ENCODE data around the gene ANAPC16.

ANAPC16 gene

DNA sequence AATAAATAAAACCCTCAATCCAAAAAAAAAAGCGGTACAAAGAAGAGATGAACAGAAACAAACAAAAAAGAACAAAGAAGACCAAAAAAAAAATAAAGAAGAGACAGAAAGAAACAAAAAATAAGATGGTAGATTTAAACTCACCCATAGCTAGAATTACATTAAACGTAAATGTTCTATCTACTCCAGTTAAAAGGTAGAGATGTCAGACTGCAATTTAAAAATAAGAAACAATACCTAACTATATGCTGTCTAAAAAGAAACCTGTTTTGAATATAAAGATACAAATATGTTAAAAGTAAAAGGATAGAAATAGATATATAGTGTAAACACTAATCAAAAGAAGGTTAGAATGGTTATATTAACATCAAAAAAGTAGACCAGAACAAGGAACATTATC is 31.7 kb upstream of the ANAPC16 start:
- Histone ChIP-seq H3K36me3 (peaks cover 4% of the 10 kb centered on the region; the same call in 1 of the 2 replicates), H3K27ac (no peak overlapping the region), H3K27me3 (ENCODE audit: insufficient read depth, low read depth, severe bottlenecking) (no peaks in the 10 kb centered on the region), H3K9me3 (ENCODE audit: severe bottlenecking) (peaks cover 3% of the 10 kb centered on the region), H3K4me3 (ENCODE audit: low read depth, low read length) (no peak overlapping the region)
- TF ChIP-seq, protein P1, sequence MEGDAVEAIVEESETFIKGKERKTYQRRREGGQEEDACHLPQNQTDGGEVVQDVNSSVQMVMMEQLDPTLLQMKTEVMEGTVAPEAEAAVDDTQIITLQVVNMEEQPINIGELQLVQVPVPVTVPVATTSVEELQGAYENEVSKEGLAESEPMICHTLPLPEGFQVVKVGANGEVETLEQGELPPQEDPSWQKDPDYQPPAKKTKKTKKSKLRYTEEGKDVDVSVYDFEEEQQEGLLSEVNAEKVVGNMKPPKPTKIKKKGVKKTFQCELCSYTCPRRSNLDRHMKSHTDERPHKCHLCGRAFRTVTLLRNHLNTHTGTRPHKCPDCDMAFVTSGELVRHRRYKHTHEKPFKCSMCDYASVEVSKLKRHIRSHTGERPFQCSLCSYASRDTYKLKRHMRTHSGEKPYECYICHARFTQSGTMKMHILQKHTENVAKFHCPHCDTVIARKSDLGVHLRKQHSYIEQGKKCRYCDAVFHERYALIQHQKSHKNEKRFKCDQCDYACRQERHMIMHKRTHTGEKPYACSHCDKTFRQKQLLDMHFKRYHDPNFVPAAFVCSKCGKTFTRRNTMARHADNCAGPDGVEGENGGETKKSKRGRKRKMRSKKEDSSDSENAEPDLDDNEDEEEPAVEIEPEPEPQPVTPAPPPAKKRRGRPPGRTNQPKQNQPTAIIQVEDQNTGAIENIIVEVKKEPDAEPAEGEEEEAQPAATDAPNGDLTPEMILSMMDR (IDR thresholded peaks at IDR 0.05; ENCODE audit: low read depth, low read length) = no peak
- no peak for DNase-seq

DNA sequence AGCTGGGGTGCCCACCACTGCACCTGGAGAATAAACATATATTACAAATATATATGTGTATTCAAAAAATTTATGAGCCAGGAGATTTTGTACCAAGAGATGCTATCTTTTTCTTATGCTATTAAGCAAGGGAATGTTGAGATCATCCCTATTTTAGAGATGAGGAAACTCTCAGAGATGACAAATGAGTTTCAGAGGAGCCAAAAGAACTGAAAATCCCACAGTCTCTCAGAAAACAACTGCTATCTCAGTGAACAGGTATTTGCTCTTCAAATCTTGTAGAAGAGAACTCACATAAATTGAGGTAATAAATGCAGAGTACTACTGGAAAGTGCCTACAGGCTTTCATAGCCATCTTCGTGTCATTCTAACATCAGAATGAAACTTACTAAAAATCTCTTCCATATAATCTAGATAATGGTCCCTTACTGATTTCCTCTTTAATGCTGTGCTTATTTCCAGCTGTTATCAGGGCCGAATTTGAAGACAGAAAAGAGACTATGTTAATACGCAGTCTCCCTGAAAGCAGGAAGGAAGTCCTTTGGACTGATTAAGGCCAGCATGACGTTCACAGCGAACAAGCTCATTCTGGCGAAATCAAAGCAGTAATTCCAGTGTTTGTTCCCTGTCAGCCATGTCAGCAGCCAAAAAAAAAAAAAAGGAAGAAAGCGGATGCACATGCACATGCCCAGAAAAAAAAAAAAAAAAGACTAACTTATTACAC is 29.4 kb upstream of the ANAPC16 start:
- no peak overlapping the region for H3K27ac ChIP-seq
- H3K9me3 ChIP-seq (ENCODE audit: severe bottlenecking) = peaks cover 3% of the 10 kb centered on the region
- no peaks in the 10 kb centered on the region; the same call in 1 of the 2 replicates for H3K36me3 ChIP-seq

DNA sequence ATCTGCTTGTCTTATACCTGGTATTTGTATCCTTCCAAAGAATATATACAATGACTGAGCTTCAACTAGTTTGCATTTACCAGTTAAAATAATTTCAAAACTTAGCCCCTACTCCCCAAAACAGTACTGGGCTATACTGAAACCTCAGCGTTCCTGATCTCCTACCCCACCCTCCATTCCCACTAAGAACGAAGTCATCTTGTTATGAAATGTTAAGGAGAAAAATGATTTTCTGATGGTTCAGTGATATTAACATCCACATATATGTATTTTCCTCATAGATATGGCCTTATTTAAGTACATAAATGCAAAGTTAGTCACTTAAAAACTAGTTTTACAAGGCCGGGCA is 28.9 kb upstream of the ANAPC16 start:
- Histone ChIP-seq H3K27ac (no peak overlapping the region), H3K9me3 (ENCODE audit: severe bottlenecking) (peaks cover 3% of the 10 kb centered on the region), H3K4me3 (ENCODE audit: low read depth, low read length) (no peak overlapping the region), H3K27me3 (ENCODE audit: insufficient read depth, low read depth, severe bottlenecking) (no peaks in the 10 kb centered on the region), H3K36me3 (no peaks in the 10 kb centered on the region; the same call in 1 of the 2 replicates)
- TF ChIP-seq, protein P1 (IDR thresholded peaks at IDR 0.05; ENCODE audit: low read depth, low read length) = no peak
- DNase-seq = no peak

More for the DNA sequence above, 29.4 kb upstream of the ANAPC16 start:
- Histone ChIP-seq H3K4me3 (ENCODE audit: low read depth, low read length) (no peak overlapping the region), H3K27me3 (ENCODE audit: insufficient read depth, low read depth, severe bottlenecking) (no peaks in the 10 kb centered on the region)
- no peak for DNase-seq
- TF ChIP-seq, protein P1 (IDR thresholded peaks at IDR 0.05; ENCODE audit: low read depth, low read length) = no peak

DNA sequence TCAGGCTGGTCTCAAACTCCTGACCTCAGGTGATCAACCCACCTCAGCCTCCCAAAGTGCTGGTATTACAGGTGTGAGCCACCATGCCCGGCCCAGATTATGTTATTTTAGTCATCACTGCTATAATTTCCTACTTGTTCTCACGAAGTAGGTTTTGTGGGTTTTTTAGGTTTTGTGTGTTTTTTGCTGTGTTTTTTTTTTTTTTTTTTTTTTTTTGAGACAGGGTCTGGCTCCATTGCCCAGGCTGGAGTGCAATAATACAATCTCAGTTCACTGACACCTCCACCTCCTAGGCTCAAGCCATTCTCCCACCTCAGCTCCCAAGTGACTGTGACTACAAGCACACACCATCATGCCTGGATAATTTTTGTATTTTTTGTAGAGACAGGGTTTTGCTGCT is 20.9 kb upstream of the ANAPC16 start:
- Histone ChIP-seq H3K27ac (no peak overlapping the region), H3K4me3 (ENCODE audit: low read depth, low read length) (no peak overlapping the region), H3K36me3 (peaks cover 6% of the 10 kb centered on the region), H3K9me3 (ENCODE audit: severe bottlenecking) (no peaks in the 10 kb centered on the region), H3K27me3 (ENCODE audit: insufficient read depth, low read depth, severe bottlenecking) (no peaks in the 10 kb centered on the region)
- TF ChIP-seq, protein P1 (IDR thresholded peaks at IDR 0.05; ENCODE audit: low read depth, low read length) = no peak
- no peak for DNase-seq

DNA sequence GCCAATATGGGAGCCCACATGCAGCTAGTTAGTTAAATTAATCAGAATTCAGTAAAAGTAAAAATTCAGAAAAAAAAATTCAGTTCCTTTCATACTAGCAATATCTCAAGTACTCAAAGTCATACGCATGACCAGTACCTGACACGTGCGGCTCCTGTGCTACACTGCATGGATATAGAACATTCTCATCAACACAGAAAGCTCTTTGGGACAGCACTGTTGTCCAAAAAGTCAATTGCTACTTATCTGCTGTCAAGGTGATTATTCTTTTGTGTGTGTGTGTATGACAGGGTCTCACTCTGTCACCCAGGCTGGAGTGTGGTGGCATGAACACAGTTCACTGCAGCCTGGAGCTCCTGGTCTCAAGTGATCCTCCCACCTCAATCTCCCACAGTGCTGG is 14.9 kb upstream of the ANAPC16 start:
- TF ChIP-seq, protein P1 (IDR thresholded peaks at IDR 0.05; ENCODE audit: low read depth, low read length) = no peak
- no peak for DNase-seq
- H3K36me3 ChIP-seq = peaks cover 26% of the 10 kb centered on the region

DNA sequence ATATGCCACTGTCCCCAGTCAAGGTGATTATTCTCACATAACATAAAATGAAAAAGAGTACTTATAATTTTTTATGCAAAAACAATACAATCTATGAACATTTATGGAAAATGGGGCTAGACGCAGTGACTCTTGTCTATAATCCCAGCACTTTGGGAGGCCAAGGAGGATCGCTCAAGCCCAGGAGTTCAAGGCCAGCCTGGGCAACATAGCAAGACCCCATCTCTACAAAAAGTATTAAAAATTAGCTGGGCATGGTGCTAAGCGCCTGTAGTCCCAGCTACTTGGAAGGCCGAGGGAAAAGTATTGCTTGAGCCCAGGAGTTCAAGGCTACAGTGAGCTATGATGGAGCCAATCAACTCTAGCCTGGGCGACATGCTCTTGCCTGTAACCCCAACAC is 14.5 kb upstream of the ANAPC16 start:
- Histone ChIP-seq H3K27me3 (ENCODE audit: insufficient read depth, low read depth, severe bottlenecking) (no peaks in the 10 kb centered on the region), H3K4me3 (ENCODE audit: low read depth, low read length) (no peak overlapping the region), H3K9me3 (ENCODE audit: severe bottlenecking) (no peaks in the 10 kb centered on the region), H3K36me3 (peaks cover 23% of the 10 kb centered on the region), H3K27ac (no peak overlapping the region)
- DNase-seq = no peak
- TF ChIP-seq, protein P1 (IDR thresholded peaks at IDR 0.05; ENCODE audit: low read depth, low read length) = no peak

More for the DNA sequence above, 14.9 kb upstream of the ANAPC16 start:
- H3K27ac ChIP-seq = no peak overlapping the region
- H3K4me3 ChIP-seq (ENCODE audit: low read depth, low read length) = no peak overlapping the region
- H3K9me3 ChIP-seq (ENCODE audit: severe bottlenecking) = no peaks in the 10 kb centered on the region
- no peaks in the 10 kb centered on the region for H3K27me3 ChIP-seq (ENCODE audit: insufficient read depth, low read depth, severe bottlenecking)

All from WERI-Rb-1 (cell line).